H1 (cell line): ENCODE results near the gene ACCSL. TPM values are rescaled to one million over a fixed set of nuclear protein-coding genes. Genes with fewer than 3 reads are reported as not detected.

Experiments
- CTCF ChIA-PET: fragments of 300-600 bp; sonication (Branson Sonifier 250); formaldehyde crosslinking; loops from one replicate; lab custom pipeline; 2021; ENCODE audit not compliant: partially characterized antibody; lab: Charles Lee
- POLR2A ChIA-PET: fragments of 300-600 bp; sonication (Branson Sonifier 250); formaldehyde crosslinking; loops from one replicate; lab custom pipeline; 2021; ENCODE audit warnings: inconsistent platforms; ENCODE audit not compliant: partially characterized antibody; lab: Charles Lee
- DNase-seq, 2 experiments: peaks; one replicate each; pipeline versions ENCODE4 v3.0.0 to v3.0.0-alpha.2; 2010 to 2022; ENCODE audit warnings: low spot score in 2 of 2, low read depth in 1 of 2, mixed read lengths in 1 of 2
- FAIRE-seq: peaks from 2 replicates; lab custom pipeline; 2011; peaks lifted over from hg19 to GRCh38; lab: Jason Lieb, UNC
- H2AFZ ChIP-seq: 2 replicates; pipeline ENCODE4 v1.8.1; 2012; ENCODE audit warnings: low read length, inconsistent platforms
- H2AK5ac ChIP-seq: 2 replicates; pipeline ENCODE4 v1.6.1; 2013; ENCODE audit warnings: low read depth, low read length
- H2BK120ac ChIP-seq: replicated peaks from 2 replicates; pipeline ENCODE3; 2013; ENCODE audit warnings: low read depth, low read length, inconsistent platforms
- H2BK12ac ChIP-seq: 2 replicates; pipeline ENCODE4 v1.6.1; 2013; ENCODE audit warnings: low read depth, low read length
- H2BK15ac ChIP-seq: 2 replicates; pipeline ENCODE4 v1.6.1; 2013; ENCODE audit warnings: low read length
- H2BK20ac ChIP-seq: 2 replicates; pipeline ENCODE4 v1.6.1; 2013; ENCODE audit warnings: low read length
- H2BK5ac ChIP-seq: 2 replicates; pipeline ENCODE4 v1.6.1; 2013; ENCODE audit warnings: low read depth, low read length
- H3K14ac ChIP-seq: 2 replicates; pipeline ENCODE4 v1.6.1; 2013; ENCODE audit warnings: inconsistent platforms; ENCODE audit not compliant: insufficient read length
- H3K18ac ChIP-seq: 2 replicates; pipeline ENCODE4 v1.6.1; 2013; ENCODE audit warnings: low read length; ENCODE audit errors: extremely low read depth
- H3K23ac ChIP-seq: 2 replicates; pipeline ENCODE4 v1.6.1; 2013; ENCODE audit warnings: inconsistent platforms; ENCODE audit not compliant: insufficient read length
- H3K23me2 ChIP-seq: 2 replicates; pipeline ENCODE4 v1.6.1; 2013; ENCODE audit warnings: low read depth, low read length
- H3K27ac ChIP-seq: 2 replicates; pipeline ENCODE4 v1.6.1; 2011; ENCODE audit warnings: low read depth, low read length, inconsistent platforms
- H3K27me3 ChIP-seq, 4 experiments: replicated peaks in 1 of 4; 1 replicate in 1 of 4; 2 replicates in 3 of 4; pipeline versions ENCODE4 v1.6.1 to v1.8.1; 2011 to 2013; ENCODE audit warnings: low read length in 3 of 4, mild to moderate bottlenecking in 3 of 4, inconsistent platforms in 2 of 4, mixed read lengths in 2 of 4, moderate library complexity in 1 of 4; ENCODE audit not compliant: control insufficient read depth in 3 of 4, insufficient read depth in 3 of 4; ENCODE audit errors: extremely low read depth in 1 of 4
- H3K36me3 ChIP-seq, 4 experiments: 2 replicates each; pipeline versions ENCODE4 v1.6.1 to v1.8.1; 2011 to 2013; ENCODE audit warnings: mild to moderate bottlenecking in 4 of 4, low read length in 3 of 4, moderate library complexity in 2 of 4, control low read depth in 1 of 4, inconsistent platforms in 1 of 4; ENCODE audit not compliant: insufficient read depth in 4 of 4, control insufficient read depth in 2 of 4
- H3K4ac ChIP-seq: replicated peaks from 2 replicates; pipeline ENCODE3; 2013; ENCODE audit warnings: low read length, low read depth, mixed read lengths, inconsistent platforms; ENCODE audit not compliant: insufficient read length
- H3K4me1 ChIP-seq, 4 experiments: replicated peaks in 1 of 4; 1 replicate in 1 of 4; 2 replicates in 3 of 4; pipeline versions ENCODE4 v1.6.1 to v1.8.1; 2011 to 2013; ENCODE audit warnings: low read length in 3 of 4, inconsistent platforms in 2 of 4, mixed read lengths in 1 of 4; ENCODE audit not compliant: insufficient read depth in 4 of 4, control insufficient read depth in 3 of 4
- H3K4me2 ChIP-seq, 2 experiments: 2 replicates each; pipeline versions ENCODE4 v1.6.1 to v1.8.1; 2011 to 2013; ENCODE audit warnings: low read depth in 2 of 2, low read length in 2 of 2, control low read depth in 1 of 2, inconsistent platforms in 1 of 2, mild to moderate bottlenecking in 1 of 2; ENCODE audit not compliant: insufficient read depth in 1 of 2
- H3K4me3 ChIP-seq, 4 experiments: fragments of 200-600, 300-600 bp in 1 of 4; sonication (generic), shearing (Covaris generic), sonication (Bioruptor Twin) in 1 of 4; 2 replicates each; pipeline versions ENCODE4 v1.5.1 to v1.8.1; 2011 to 2016; ENCODE audit warnings: low read length in 4 of 4, low read depth in 3 of 4, control low read depth in 2 of 4, inconsistent platforms in 2 of 4, mild to moderate bottlenecking in 2 of 4, mixed read lengths in 1 of 4, moderate library complexity in 1 of 4; ENCODE audit not compliant: insufficient read depth in 2 of 4; ENCODE audit errors: extremely low read depth in 1 of 4
- H3K56ac ChIP-seq: replicated peaks from 2 replicates; pipeline ENCODE3; 2013; ENCODE audit warnings: low read depth, mild to moderate bottlenecking, mixed read lengths, low read length, inconsistent platforms; ENCODE audit not compliant: insufficient read length
- H3K79me1 ChIP-seq: 2 replicates; pipeline ENCODE4 v1.6.1; 2013; ENCODE audit warnings: low read depth, low read length, control low read depth
- H3K79me2 ChIP-seq, 2 experiments: 2 replicates each; pipeline versions ENCODE4 v1.6.1 to v1.8.1; 2012 to 2013; ENCODE audit warnings: low read length in 2 of 2, mild to moderate bottlenecking in 2 of 2, inconsistent platforms in 1 of 2; ENCODE audit not compliant: insufficient read depth in 2 of 2, control insufficient read depth in 1 of 2
- H3K9ac ChIP-seq, 4 experiments: replicated peaks in 1 of 4; 1 replicate in 1 of 4; 2 replicates in 3 of 4; pipeline versions ENCODE4 v1.6.1 to v1.8.1; 2011 to 2013; ENCODE audit warnings: low read depth in 3 of 4, low read length in 3 of 4, control low read depth in 2 of 4, mild to moderate bottlenecking in 2 of 4, moderate library complexity in 2 of 4, inconsistent platforms in 1 of 4; ENCODE audit errors: extremely low read depth in 1 of 4
- H3K9me3 ChIP-seq, 2 experiments: 2 replicates each; pipeline versions ENCODE4 v1.6.1 to v1.8.1; 2012 to 2013; ENCODE audit warnings: mild to moderate bottlenecking in 2 of 2, moderate library complexity in 2 of 2, control low read depth in 1 of 2, inconsistent platforms in 1 of 2, low read depth in 1 of 2, low read length in 1 of 2, mixed read lengths in 1 of 2; ENCODE audit not compliant: insufficient read depth in 2 of 2
- H4K20me1 ChIP-seq, 2 experiments: replicated peaks in 1 of 2; 2 replicates each; pipeline versions ENCODE3 to v1.8.1; 2011 to 2013; ENCODE audit warnings: inconsistent platforms in 2 of 2, low read length in 2 of 2, mild to moderate bottlenecking in 1 of 2; ENCODE audit not compliant: insufficient read depth in 2 of 2, control insufficient read depth in 1 of 2
- H4K5ac ChIP-seq: 2 replicates; pipeline ENCODE4 v1.6.1; 2013; ENCODE audit warnings: low read length, low read depth, mixed read lengths, inconsistent platforms; ENCODE audit not compliant: insufficient read length
- H4K8ac ChIP-seq: 2 replicates; pipeline ENCODE4 v1.8.0; 2013; ENCODE audit warnings: mild to moderate bottlenecking, moderate library complexity, low read length, inconsistent platforms; ENCODE audit not compliant: insufficient read depth; ENCODE audit errors: extremely low read depth
- H4K91ac ChIP-seq: replicated peaks from 2 replicates; pipeline ENCODE3; 2013; ENCODE audit warnings: low read length, mixed read lengths, inconsistent platforms; ENCODE audit not compliant: insufficient read length
- EGR1 ChIP-seq: IDR thresholded peaks from 2 replicates; pipeline ENCODE4 v1.6.1; 2011; ENCODE audit warnings: low read depth, low read length, borderline replicate concordance
- EZH2 ChIP-seq: fragments of 200-600 bp; sonication (generic); IDR thresholded peaks from 2 replicates; pipeline ENCODE4 v1.7.1; 2012; ENCODE audit warnings: low read depth, mild to moderate bottlenecking, moderate library complexity, low read length, inconsistent platforms; ENCODE audit not compliant: severe bottlenecking
- FOSL1 ChIP-seq: IDR thresholded peaks from 2 replicates; pipeline ENCODE4 v1.6.1; 2011; ENCODE audit warnings: mild to moderate bottlenecking, low read depth, low read length, moderate library complexity; ENCODE audit not compliant: insufficient read depth
- GABPA ChIP-seq: IDR thresholded peaks from 2 replicates; pipeline ENCODE4 v1.6.1; 2011; ENCODE audit warnings: mild to moderate bottlenecking, low read length, moderate library complexity, borderline replicate concordance; ENCODE audit not compliant: insufficient read depth
- MAX ChIP-seq: IDR thresholded peaks from 2 replicates; pipeline ENCODE4 v1.6.1; 2012; ENCODE audit warnings: inconsistent platforms
- PHF8 ChIP-seq: fragments of 200-600 bp; sonication (generic); conservative IDR thresholded peaks from 2 replicates; pipeline ENCODE4 v1.7.1; 2012; ENCODE audit warnings: low read depth, mild to moderate bottlenecking, inconsistent platforms, low read length, moderate library complexity
- POU5F1 ChIP-seq: IDR thresholded peaks from 2 replicates; pipeline ENCODE4 v1.6.1; 2011; ENCODE audit warnings: low read depth, mild to moderate bottlenecking, low read length, moderate library complexity
- SP1 ChIP-seq: IDR thresholded peaks from 2 replicates; pipeline ENCODE4 v1.6.1; 2011; ENCODE audit warnings: low read depth, low read length
- SRF ChIP-seq: IDR thresholded peaks from 2 replicates; pipeline ENCODE4 v1.6.1; 2011; ENCODE audit warnings: mild to moderate bottlenecking, low read depth, low read length, moderate library complexity
- TCF12 ChIP-seq: IDR thresholded peaks from 2 replicates; pipeline ENCODE4 v1.6.1; 2011; ENCODE audit warnings: low read depth, mild to moderate bottlenecking, low read length
- WGBS, 2 experiments: shearing (Covaris generic) in 1 of 2; methylation state at CpG; one replicate each; pipeline versions ENCODE4 v1.1.6 to v1.1.7; 2013 to 2015; ENCODE audit warnings: low lambda C conversion rate in 2 of 2, mixed read lengths in 2 of 2, inconsistent platforms in 1 of 2, low coverage in 1 of 2, missing lambda C conversion rate in 1 of 2; ENCODE audit not compliant: insufficient replicate concordance in 2 of 2, insufficient coverage in 1 of 2, insufficient read length in 1 of 2; ENCODE audit errors: extremely low coverage in 1 of 2, missing lambda C conversion rate in 1 of 2; 5-methylcytosine and 5-hydroxymethylcytosine counted together
- polyA plus RNA-seq, 7 experiments: library from polyadenylated mRNA; depleted of rRNA in 3 of 7; stranded (reverse) in 5 of 7; unstranded in 2 of 7; fragments of >200 nt in 5 of 7; fragments of 200-250 nt in 2 of 7; gene quantifications; 1 replicate in 5 of 7; 2 replicates in 1 of 7; 4 replicates in 1 of 7; pipeline versions ENCODE4 v1.2.1 to v1.2.3, GENCODE V29; 2011 to 2013; ENCODE audit warnings: missing spikeins in 2 of 7, mixed read lengths in 2 of 7
- total RNA-seq: library from RNA; stranded (reverse); fragmentation: NEBNext Ultra II Directional; extraction: Animal tissue kit (Norgen Biotek cat#: 25700); gene quantifications from 2 replicates; pipeline ENCODE4 v1.2.1, GENCODE V29; 2021

ACCSL gene
- total and polyA plus RNA-seq, 2 of the 8 experiments (the other 6 are each of a cell fraction or from before 2014, with no cell fraction given), result not detected

DNA sequence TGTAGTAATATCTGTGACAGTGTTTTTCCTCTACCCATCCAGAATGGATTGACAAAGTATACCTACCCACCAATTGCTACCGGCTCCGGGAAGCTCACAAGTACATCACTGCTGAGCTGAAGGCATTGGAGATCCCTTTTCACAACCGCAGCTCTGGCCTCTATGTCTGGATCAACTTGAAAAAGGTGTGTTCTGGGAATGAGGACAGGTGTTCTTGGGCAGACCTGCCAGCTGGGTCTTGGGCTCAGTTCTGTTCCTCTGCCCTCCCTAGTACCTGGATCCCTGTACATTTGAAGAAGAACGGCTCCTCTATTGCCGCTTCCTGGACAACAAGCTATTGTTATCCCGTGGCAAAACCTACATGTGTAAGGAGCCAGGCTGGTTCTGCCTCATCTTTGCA is 10.5 kb downstream of the ACCSL start:
- WGBS, 2 experiments, result 93% methylated on average over 6 of the region's 6 CpGs; no CpG with 5 or more reads in 1 of the 2 experiments
- no peaks in the 10 kb centered on the region for H3K9me3 ChIP-seq
- POLR2A ChIA-PET, result no interaction called here
- no peak overlapping the region for H2BK20ac ChIP-seq
- H2BK12ac ChIP-seq, result no peak overlapping the region
- no peak overlapping the region for H2BK5ac ChIP-seq
- H3K9ac ChIP-seq, result no peak overlapping the region
- H2BK15ac ChIP-seq, result no peak overlapping the region
- H3K79me1 ChIP-seq, result no peaks in the 10 kb centered on the region
- H3K36me3 ChIP-seq, result no peaks in the 10 kb centered on the region
- H4K8ac ChIP-seq, result no peak overlapping the region
- H3K27me3 ChIP-seq, result no peaks in the 10 kb centered on the region; a peak in 1 of 7 replicates
- no peak overlapping the region for H3K18ac ChIP-seq
- no peak overlapping the region for H3K56ac ChIP-seq
- H4K91ac ChIP-seq, result no peak overlapping the region
- no peak overlapping the region for H3K4me2 ChIP-seq
- H3K4me3 ChIP-seq, result no peak overlapping the region
- no peaks in the 10 kb centered on the region for H3K4me1 ChIP-seq
- H3K23me2 ChIP-seq, result no peaks in the 10 kb centered on the region
- TF ChIP-seq PHF8 (no peak), MAX (no peak), EZH2 (no peak), EGR1 (no peak), SRF (no peak), POU5F1 (no peak), SP1 (no peak), GABPA (no peak), TCF12 (no peak), FOSL1 (no peak)
- no peak overlapping the region for H3K4ac ChIP-seq
- H4K5ac ChIP-seq, result no peak overlapping the region
- no peak overlapping the region for H2BK120ac ChIP-seq
- DNase-seq, result no peak
- CTCF ChIA-PET, result interaction anchor here (0.7 to 2.3 kb wide), 9 partner anchors 12 to 168 kb away, joined by 3 to 9 read pairs (median 5); partner anchors contain the start of gene EXT2
- no peak overlapping the region for H3K27ac ChIP-seq
- H4K20me1 ChIP-seq, result no peaks in the 10 kb centered on the region
- H3K23ac ChIP-seq, result no peak overlapping the region
- FAIRE-seq, result no peak
- H3K14ac ChIP-seq, result no peak overlapping the region
- no peak overlapping the region for H2AFZ ChIP-seq
- no peaks in the 10 kb centered on the region; a peak in 1 of 4 replicates for H3K79me2 ChIP-seq
- no peak overlapping the region for H2AK5ac ChIP-seq
